Naive thymus-derived CD4-positive, alpha-beta T cell (primary cell): ENCODE data around the gene CORO2A. TPM values are rescaled to one million over a fixed set of nuclear protein-coding genes. Genes with fewer than 3 reads are reported as not detected.

ENCODE experiments used
- ATAC-seq: fragments of 150-1000 bp; cut with Tn5 transposase; 2 replicates; pipeline ENCODE4 v1.10.0; 2021; ENCODE audit warnings: mild to moderate bottlenecking, moderate library complexity
- CTCF ChIA-PET: fragments of 350-600 bp; sonication (Branson Sonifier 250); formaldehyde crosslinking; loops from one replicate; lab custom pipeline; 2021; ENCODE audit warnings: antibody characterized with exemption; lab: Charles Lee
- POLR2A ChIA-PET: fragments of 350-600 bp; sonication (Branson Sonifier 250); formaldehyde crosslinking; loops from one replicate; lab custom pipeline; 2021; ENCODE audit warnings: antibody characterized with exemption, inconsistent platforms; lab: Charles Lee
- DNase-seq, 9 donors: peaks; one replicate each; pipeline versions ENCODE4 v3.0.0 to v3.0.0-alpha.2; 2020 to 2022; ENCODE audit warnings: mixed read lengths in 1 of 9
- H3K27ac ChIP-seq: one replicate; pipeline ENCODE4 v1.7.0; 2013; ENCODE audit warnings: mild to moderate bottlenecking, low read depth, low read length, moderate library complexity
- H3K27me3 ChIP-seq, 2 donors: one replicate each; pipeline ENCODE4 v1.7.0; 2013; ENCODE audit warnings: low read length in 2 of 2, mild to moderate bottlenecking in 2 of 2, moderate library complexity in 2 of 2; ENCODE audit not compliant: control insufficient read depth in 2 of 2, insufficient read depth in 2 of 2
- H3K36me3 ChIP-seq, 3 experiments: 1 replicate in 2 of 3; 2 replicates in 1 of 3; pipeline ENCODE4 v1.7.0; 2013; ENCODE audit warnings: low read length in 3 of 3, mild to moderate bottlenecking in 3 of 3, moderate library complexity in 1 of 3; ENCODE audit not compliant: insufficient read depth in 3 of 3, control insufficient read depth in 2 of 3
- H3K4me1 ChIP-seq, 2 donors: one replicate each; pipeline ENCODE4 v1.7.0; 2013; ENCODE audit warnings: low read length in 2 of 2, mild to moderate bottlenecking in 2 of 2, moderate library complexity in 1 of 2; ENCODE audit not compliant: control insufficient read depth in 2 of 2, insufficient read depth in 2 of 2
- H3K4me3 ChIP-seq: 2 replicates; pipeline ENCODE4 v1.7.0; 2013; ENCODE audit warnings: mild to moderate bottlenecking, low read length
- H3K9me3 ChIP-seq, 3 experiments: 1 replicate in 2 of 3; 2 replicates in 1 of 3; pipeline ENCODE4 v1.7.0; 2013; ENCODE audit warnings: low read length in 3 of 3; ENCODE audit not compliant: control insufficient read depth in 2 of 3
- H3K27ac Mint-ChIP-seq, 9 donors: one replicate each; pipeline ENCODE4 v1.8.0; 2020 to 2022; ENCODE audit warnings: mixed read lengths in 9 of 9, mild to moderate bottlenecking in 8 of 9, moderate library complexity in 5 of 9, inconsistent platforms in 2 of 9
- H3K27me3 Mint-ChIP-seq, 5 donors: one replicate each; pipeline ENCODE4 v1.8.0; 2021 to 2022; ENCODE audit warnings: mixed read lengths in 5 of 5, mild to moderate bottlenecking in 1 of 5
- H3K36me3 Mint-ChIP-seq, 5 donors: one replicate each; pipeline ENCODE4 v1.8.0; 2020 to 2022; ENCODE audit warnings: mixed read lengths in 5 of 5, mild to moderate bottlenecking in 3 of 5, inconsistent platforms in 1 of 5
- H3K4me1 Mint-ChIP-seq, 7 donors: one replicate each; pipeline ENCODE4 v1.8.0; 2020 to 2022; ENCODE audit warnings: mixed read lengths in 7 of 7, mild to moderate bottlenecking in 3 of 7, inconsistent platforms in 1 of 7
- H3K4me3 Mint-ChIP-seq, 10 donors: one replicate each; pipeline ENCODE4 v1.8.0; 2020 to 2022; ENCODE audit warnings: mild to moderate bottlenecking in 10 of 10, mixed read lengths in 10 of 10, moderate library complexity in 6 of 10, inconsistent platforms in 2 of 10
- H3K9me3 Mint-ChIP-seq, 11 donors: one replicate each; pipeline ENCODE4 v1.8.0; 2020 to 2022; ENCODE audit warnings: mixed read lengths in 11 of 11, mild to moderate bottlenecking in 4 of 11, inconsistent platforms in 1 of 11, moderate library complexity in 1 of 11
- intact Hi-C, 2 donors: fragments of 100-400 bp; cut with micrococcal nuclease; formaldehyde crosslinking; loops; one replicate each; pipeline ENCODE4 v1.15.1; 2023
- polyA plus RNA-seq, 2 donors: library from polyadenylated mRNA; unstranded; fragments of 300-500 nt; fragmentation: Illumina TruSeq; gene quantifications; one replicate each; pipeline ENCODE4 v1.2.3, GENCODE V29; 2021
- total RNA-seq, 6 experiments: library from RNA in 5 of 6; stranded (reverse) in 5 of 6; gene quantifications; 1 replicate in 5 of 6; 2 replicates in 1 of 6; pipeline ENCODE4 v1.2.3 and lab custom pipeline; 2021 to 2026

CORO2A gene
- total and polyA plus RNA-seq, 7 experiments from 2014 or later: 3.0 to 9.7 (median 7.7) TPM

GRCh38 chr9:98209530-98209929, 17.1 kb upstream of the CORO2A start:
- H3K27me3 ChIP-seq: no peaks in the 10 kb centered on the region
- H3K4me3 ChIP-seq: no peak overlapping the region
- H3K9me3 Mint-ChIP-seq: no peaks in the 10 kb centered on the region
- ATAC-seq (no peak), DNase-seq (no peak)
- no peaks in the 10 kb centered on the region for H3K9me3 ChIP-seq
- peaks cover 3 to 7% (median 6%) of the 10 kb centered on the region in 7 donors for H3K4me1 Mint-ChIP-seq
- peaks cover 0 to 28% (median 0%) of the 10 kb centered on the region in 5 donors for H3K36me3 Mint-ChIP-seq
- intact Hi-C loops: loop anchor here in 1 of 2 donors (5.0 kb wide), 2 partner anchors 287 to 583 kb away; partner anchors contain the start of gene TRMO
- H3K4me1 ChIP-seq: no peaks in the 10 kb centered on the region
- H3K36me3 ChIP-seq: peaks cover 0 to 19% (median 0%) of the 10 kb centered on the region in 3 experiments
- peak overlapping the region in 1 of 9 donors; percentile 55 for H3K27ac Mint-ChIP-seq
- H3K27me3 Mint-ChIP-seq: no peaks in the 10 kb centered on the region
- CTCF ChIA-PET: interaction anchor here (0.6 kb wide), 1 partner anchor 523 kb away, joined by 4 read pairs; no protein-coding TSS in a partner anchor
- no peak overlapping the region for H3K4me3 Mint-ChIP-seq
- H3K27ac ChIP-seq: no peak overlapping the region
- POLR2A ChIA-PET: no interaction called here

GRCh38 chr9:98208635-98209034, 16.2 kb upstream of the CORO2A start:
- no peak for DNase-seq
- H3K4me3 ChIP-seq: no peak overlapping the region

GRCh38 chr9:98207606-98208005, 15.2 kb upstream of the CORO2A start:
- POLR2A ChIA-PET: no interaction called here
- intact Hi-C loops: loop anchor here in 1 of 2 donors (5.0 kb wide), 2 partner anchors 285 to 585 kb away; partner anchors contain the start of gene TRMO
- Histone ChIP-seq H3K27me3 (no peaks in the 10 kb centered on the region), H3K27ac (no peak overlapping the region), H3K36me3 (peaks cover 0 to 16% (median 0%) of the 10 kb centered on the region in 3 experiments), H3K9me3 (no peaks in the 10 kb centered on the region), H3K4me3 (no peak overlapping the region), H3K4me1 (no peaks in the 10 kb centered on the region)
- Mint-ChIP-seq H3K27me3 (no peaks in the 10 kb centered on the region), H3K4me1 (peaks cover 3 to 7% (median 6%) of the 10 kb centered on the region in 7 donors), H3K36me3 (peaks cover 0 to 14% (median 0%) of the 10 kb centered on the region in 5 donors), H3K4me3 (no peak overlapping the region), H3K9me3 (no peaks in the 10 kb centered on the region), H3K27ac (peak overlapping the region in 1 of 9 donors; percentile 28)
- no peak for ATAC-seq
- DNase-seq: no peak
- CTCF ChIA-PET: interaction anchor here (0.6 to 1.3 kb wide), 3 partner anchors 14 to 56 kb away, joined by 4 to 6 read pairs (median 5); no protein-coding TSS in a partner anchor

More at GRCh38 chr9:98208635-98209034, 16.2 kb upstream of the CORO2A start:
- CTCF ChIA-PET: interaction anchor here (1.3 kb wide), 1 partner anchor 55 kb away, joined by 5 read pairs; no protein-coding TSS in a partner anchor
- POLR2A ChIA-PET: no interaction called here
- H3K4me1 Mint-ChIP-seq: peaks cover 3 to 7% (median 6%) of the 10 kb centered on the region in 7 donors
- peaks cover 0 to 24% (median 0%) of the 10 kb centered on the region in 5 donors for H3K36me3 Mint-ChIP-seq
- intact Hi-C loops: loop anchor here in 1 of 2 donors (5.0 kb wide), 2 partner anchors 286 to 584 kb away; partner anchors contain the start of gene TRMO
- Histone ChIP-seq H3K36me3 (peaks cover 0 to 19% (median 0%) of the 10 kb centered on the region in 3 experiments), H3K27ac (no peak overlapping the region), H3K27me3 (no peaks in the 10 kb centered on the region), H3K9me3 (no peaks in the 10 kb centered on the region), H3K4me1 (no peaks in the 10 kb centered on the region)
- no peak overlapping the region for H3K4me3 Mint-ChIP-seq
- no peak for ATAC-seq
- no peaks in the 10 kb centered on the region for H3K27me3 Mint-ChIP-seq
- H3K27ac Mint-ChIP-seq: no peak overlapping the region
- H3K9me3 Mint-ChIP-seq: no peaks in the 10 kb centered on the region

- Mint-ChIP-seq H3K36me3 (peaks cover 0 to 8% (median 0%) of the 10 kb centered on the region in 5 donors), H3K4me1 (peaks cover 0 to 9% (median 6%) of the 10 kb centered on the region in 7 donors), H3K27ac (peak overlapping the region in 3 of 9 donors; percentile 2 to 78 (median 30)), H3K27me3 (no peaks in the 10 kb centered on the region), H3K4me3 (no peak overlapping the region), H3K9me3 (peaks cover 0 to 1% (median 0%) of the 10 kb centered on the region in 11 donors)
- CTCF ChIA-PET: interaction anchor here (1.0 to 1.2 kb wide), 2 partner anchors 13 to 27 kb away, joined by 3 to 6 read pairs; no protein-coding TSS in a partner anchor
- no peaks in the 10 kb centered on the region for H3K4me1 ChIP-seq
- H3K27ac ChIP-seq: no peak overlapping the region
- POLR2A ChIA-PET: no interaction called here
- no peaks in the 10 kb centered on the region for H3K27me3 ChIP-seq
- H3K9me3 ChIP-seq: no peaks in the 10 kb centered on the region
- no peak for ATAC-seq
- no peak overlapping the region for H3K4me3 ChIP-seq
- no peak for DNase-seq
- intact Hi-C loops: loop anchor here in 1 of 2 donors (5.0 kb wide), 2 partner anchors 284 to 586 kb away; partner anchors contain the start of gene TRMO
- peaks cover 0 to 16% (median 0%) of the 10 kb centered on the region in 3 experiments for H3K36me3 ChIP-seq
These were observed 14.3 kb upstream of the CORO2A start for GRCh38 chr9:98206754-98207153.

GRCh38 chr9:98204692-98205091, 12.3 kb upstream of the CORO2A start:
- Histone ChIP-seq H3K36me3 (peaks cover 0 to 9% (median 0%) of the 10 kb centered on the region in 3 experiments), H3K4me1 (no peaks in the 10 kb centered on the region), H3K27ac (no peak overlapping the region), H3K9me3 (no peaks in the 10 kb centered on the region), H3K4me3 (no peak overlapping the region), H3K27me3 (no peaks in the 10 kb centered on the region)
- Mint-ChIP-seq H3K9me3 (peaks cover 0 to 1% (median 0%) of the 10 kb centered on the region in 11 donors), H3K4me3 (no peak overlapping the region), H3K27ac (no peak overlapping the region), H3K27me3 (no peaks in the 10 kb centered on the region), H3K36me3 (peaks cover 0 to 8% (median 0%) of the 10 kb centered on the region in 5 donors), H3K4me1 (peaks cover 0 to 11% (median 6%) of the 10 kb centered on the region in 7 donors)
- DNase-seq (no peak), ATAC-seq (no peak)
- POLR2A ChIA-PET: interaction anchor here (1.2 kb wide), 1 partner anchor 86 kb away, joined by 5 read pairs; no protein-coding TSS in a partner anchor
- intact Hi-C loops: loop anchor here (1.0 to 5.0 kb wide), 10 partner anchors 50 to 588 kb away; partner anchors contain the start of genes TBC1D2 (in 1 of the 2), TRIM14 (in 1 of the 2) and TRMO (in 1 of the 2)
- CTCF ChIA-PET: interaction anchor here (0.7 to 1.8 kb wide), 8 partner anchors 34 to 130 kb away, joined by 3 to 12 read pairs (median 4); partner anchors contain the start of gene TRIM14

GRCh38 chr9:98203153-98203552, 10.7 kb upstream of the CORO2A start:
- H3K9me3 ChIP-seq: no peaks in the 10 kb centered on the region
- H3K27me3 Mint-ChIP-seq: no peaks in the 10 kb centered on the region
- H3K27ac ChIP-seq: no peak overlapping the region
- H3K27me3 ChIP-seq: no peaks in the 10 kb centered on the region
- intact Hi-C loops: no loop called here
- no peak for DNase-seq
- no peaks in the 10 kb centered on the region for H3K36me3 ChIP-seq
- peaks cover 0 to 1% (median 0%) of the 10 kb centered on the region in 11 donors for H3K9me3 Mint-ChIP-seq
- H3K4me1 Mint-ChIP-seq: peaks cover 0 to 11% (median 6%) of the 10 kb centered on the region in 7 donors
- H3K36me3 Mint-ChIP-seq: peaks cover 0 to 9% (median 0%) of the 10 kb centered on the region in 5 donors
- no peaks in the 10 kb centered on the region for H3K4me1 ChIP-seq
- CTCF ChIA-PET: interaction anchor here (1.0 to 1.4 kb wide), 4 partner anchors 60 to 142 kb away, joined by 3 to 5 read pairs (median 5); no protein-coding TSS in a partner anchor
- ATAC-seq: no peak
- H3K4me3 Mint-ChIP-seq: no peak overlapping the region
- POLR2A ChIA-PET: no interaction called here
- H3K4me3 ChIP-seq: no peak overlapping the region
- no peak overlapping the region for H3K27ac Mint-ChIP-seq
